Suprapubic skin (tissue), 4 donors: ENCODE results near the gene TRIM40.

Experiments used
- CTCF ChIP-seq, 2 donors: fragments of 200-600 bp in 1 of 2; fragments of 450-650 bp in 1 of 2; sonication (generic) in 1 of 2; IDR thresholded peaks; one replicate each; pipeline ENCODE4 v1.5.1; 2016 to 2019; ENCODE audit warnings: antibody characterized with exemption in 2 of 2, mild to moderate bottlenecking in 1 of 2, moderate library complexity in 1 of 2
- EP300 ChIP-seq: sonication (generic); formaldehyde crosslinking; IDR thresholded peaks from one replicate; pipeline ENCODE4 v1.6.1; 2017; ENCODE audit warnings: antibody characterized with exemption
- POLR2A ChIP-seq, 2 donors: fragments of 450-650 bp; IDR thresholded peaks; one replicate each; pipeline ENCODE4 v1.6.1; 2017; ENCODE audit warnings: antibody characterized with exemption in 2 of 2, mild to moderate bottlenecking in 2 of 2, moderate library complexity in 2 of 2
- POLR2AphosphoS5 ChIP-seq, 3 donors: sonication (generic); formaldehyde crosslinking; IDR thresholded peaks; one replicate each; pipeline ENCODE4 v1.6.1; 2017; ENCODE audit warnings: antibody characterized with exemption in 3 of 3

DNA sequence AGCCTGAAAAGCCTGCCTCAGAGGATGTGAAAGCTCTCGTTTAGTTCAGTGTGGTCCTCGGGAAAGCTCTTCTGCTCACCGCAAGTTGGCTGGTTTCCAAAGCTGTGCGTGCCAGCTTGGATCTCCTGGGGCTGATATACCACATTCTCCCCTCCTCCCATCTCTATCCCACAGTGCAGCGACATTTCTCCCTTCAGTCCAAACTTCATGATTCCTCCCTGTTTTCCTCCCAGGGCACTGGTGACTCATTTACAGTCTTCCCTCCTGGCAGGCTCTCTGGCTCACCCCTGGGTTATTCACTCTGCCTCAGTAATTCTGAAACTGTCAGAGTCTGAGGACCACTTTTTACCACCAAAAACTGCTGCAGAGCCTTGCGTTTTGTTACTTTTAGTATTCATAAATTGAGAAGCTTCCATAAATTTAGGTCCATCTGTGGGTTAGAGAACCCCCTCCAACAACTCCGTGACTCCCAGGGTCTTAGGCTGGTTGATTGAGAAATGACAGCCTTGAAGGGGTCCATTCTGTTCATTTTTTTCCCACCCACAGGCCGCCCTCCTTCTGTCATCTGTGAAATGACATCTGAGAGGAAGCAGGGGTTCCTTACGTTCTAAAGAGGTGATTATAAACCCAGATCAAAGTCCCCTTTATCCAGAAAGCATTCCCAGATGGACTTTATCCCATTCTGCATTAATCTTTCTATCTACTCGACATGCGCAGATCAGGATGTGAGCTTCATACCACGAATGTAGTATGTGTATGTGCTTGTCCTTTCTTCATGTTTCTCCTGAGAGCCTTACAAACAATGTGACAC lies 19.0 kb downstream of the TRIM40 start:
- no peak for TF ChIP-seq POLR2A (IDR thresholded peaks at IDR 0.05)
- TF ChIP-seq CTCF (IDR thresholded peaks at IDR 0.05) = no peak
- TF ChIP-seq EP300 = no peak
- TF ChIP-seq POLR2AphosphoS5 (IDR thresholded peaks at IDR 0.05) = no peak
